GM12878 (cell line): ENCODE results near the gene MRPL12. TPM values are rescaled to one million over a fixed set of nuclear protein-coding genes. Genes with fewer than 3 reads are reported as not detected.
"Not testable (repeated sequence)": the region's sequence is repeated elsewhere in the genome, so short reads cannot be mapped to it uniquely, and the experiment has no call there.

Source experiments
- ATAC-seq: fragments of 200-7000 bp; cut with Tn5 transposase; 3 replicates; pipeline ENCODE4 v1.9.1; 2020; ENCODE audit warnings: mild to moderate bottlenecking, moderate library complexity
- BruUV-seq: library from RNA; stranded (reverse); fragments of 400-500 nt; replicated peaks from 2 replicates; lab custom pipeline; 2021; lab: Mats Ljungman, UMichigan
- CTCF ChIA-PET: fragments of 300-600 bp; sonication (Branson Sonifier 250); formaldehyde crosslinking; extraction: SDS; loops from one replicate; lab custom pipeline; 2021; ENCODE audit warnings: inconsistent platforms; lab: Yijun Ruan, JAX
- POLR2A ChIA-PET: fragments of 350-600 bp; formaldehyde crosslinking; extraction: SDS; loops from one replicate; lab custom pipeline; 2021; ENCODE audit warnings: inconsistent platforms; lab: Charles Lee
- RAD21 ChIA-PET: fragments of 300-600 bp; sonication (Branson Sonifier 250); formaldehyde crosslinking; loops from one replicate; lab custom pipeline; 2023; ENCODE audit warnings: antibody characterized with exemption; ENCODE audit not compliant: unreplicated experiment; lab: Charles Lee
- SMC1A ChIA-PET: fragments of 300-600 bp; sonication (Branson Sonifier 250); formaldehyde crosslinking; loops from one replicate; lab custom pipeline; 2023; ENCODE audit not compliant: unreplicated experiment, uncharacterized antibody; lab: Charles Lee
- DNase-seq: peaks from one replicate; pipeline ENCODE4 v3.0.0-alpha.2; 2011; ENCODE audit warnings: low read depth, low spot score
- FAIRE-seq: peaks from 3 replicates; lab custom pipeline; 2011; peaks lifted over from hg19 to GRCh38; lab: Jason Lieb, UNC
- H2AFZ ChIP-seq: 2 replicates; pipeline ENCODE4 v1.6.0; 2011; ENCODE audit warnings: low read depth, low read length, control low read depth; ENCODE audit not compliant: control insufficient read depth
- H3K27ac ChIP-seq: 2 replicates; pipeline ENCODE4 v1.5.1; 2011; ENCODE audit warnings: control low read depth; ENCODE audit not compliant: control insufficient read depth, insufficient read depth
- H3K27me3 ChIP-seq, 2 experiments: replicated peaks in 1 of 2; 2 replicates each; pipeline versions ENCODE4 v1.6.0 to v1.6.1; 2011; ENCODE audit warnings: low read length in 1 of 2; ENCODE audit not compliant: control insufficient read depth in 2 of 2, insufficient read depth in 2 of 2
- H3K36me3 ChIP-seq, 2 experiments: 2 replicates each; pipeline ENCODE4 v1.5.1; 2011; ENCODE audit warnings: low read length in 1 of 2; ENCODE audit not compliant: control insufficient read depth in 2 of 2, insufficient read depth in 2 of 2
- H3K4me1 ChIP-seq: 2 replicates; pipeline ENCODE4 v1.6.1; 2011; ENCODE audit warnings: mild to moderate bottlenecking, low read length, moderate library complexity, mixed read lengths; ENCODE audit not compliant: control insufficient read depth, insufficient read depth
- H3K4me2 ChIP-seq: 2 replicates; pipeline ENCODE4 v1.6.0; 2011; ENCODE audit warnings: control low read depth; ENCODE audit not compliant: control insufficient read depth, insufficient read depth
- H3K4me3 ChIP-seq: fragments of 200-600 bp; sonication (generic); 2 replicates; pipeline ENCODE4 v1.5.1; 2016
- H3K79me2 ChIP-seq: 2 replicates; pipeline ENCODE4 v1.6.0; 2011; ENCODE audit warnings: low read length; ENCODE audit not compliant: control insufficient read depth, insufficient read depth
- H3K9ac ChIP-seq: 2 replicates; pipeline ENCODE4 v1.8.0; 2011; ENCODE audit warnings: low read length, control low read depth, mixed read lengths; ENCODE audit not compliant: control insufficient read depth, insufficient read depth
- H3K9me3 ChIP-seq: replicated peaks from 3 replicates; pipeline ENCODE4 v1.5.1; 2011; ENCODE audit warnings: mild to moderate bottlenecking, low read length; ENCODE audit not compliant: control insufficient read depth, insufficient read depth
- H4K20me1 ChIP-seq: 2 replicates; pipeline ENCODE4 v1.6.0; 2011; ENCODE audit not compliant: control insufficient read depth, insufficient read depth
- MYB ChIP-seq: fragments of 150-350 bp; IDR thresholded peaks from 2 replicates; pipeline ENCODE4 v1.6.1; 2014; ENCODE audit warnings: mild to moderate bottlenecking, low read depth, low read length, borderline replicate concordance
- MYC ChIP-seq: IDR thresholded peaks from 2 replicates; pipeline ENCODE4 v1.6.1; 2011; ENCODE audit warnings: mild to moderate bottlenecking, low read length, moderate library complexity, inconsistent platforms; ENCODE audit not compliant: insufficient read depth, insufficient replicate concordance, insufficient read length, severe bottlenecking
- SMAD1 ChIP-seq: fragments of 450-650 bp; IDR thresholded peaks from 2 replicates; pipeline ENCODE4 v1.6.1; 2018; ENCODE audit warnings: mild to moderate bottlenecking, low read depth; ENCODE audit not compliant: partially characterized antibody
- SUPT20H ChIP-seq: IDR thresholded peaks from 2 replicates; pipeline ENCODE4 v1.6.1; 2011; ENCODE audit warnings: low read depth, mild to moderate bottlenecking, low read length, moderate library complexity, borderline replicate concordance; ENCODE audit not compliant: control insufficient read depth
- TCF7 ChIP-seq: IDR thresholded peaks from 2 replicates; pipeline ENCODE4 v1.6.1; 2014; ENCODE audit warnings: antibody characterized with exemption, borderline replicate concordance
- WGBS: methylation state at CpG from one replicate; pipeline ENCODE4 v1.1.6; 2016; ENCODE audit warnings: low lambda C conversion rate; ENCODE audit not compliant: insufficient replicate concordance, insufficient coverage; ENCODE audit errors: missing lambda C conversion rate; 5-methylcytosine and 5-hydroxymethylcytosine counted together
- in situ Hi-C: fragments of 300-500 bp; cut with MboI; formaldehyde crosslinking; loops from 9 replicates; pipeline ENCODE4 v1.14.3; 2018; ENCODE audit warnings: mixed read lengths
- intact Hi-C: fragments of 100-400 bp; cut with micrococcal nuclease; formaldehyde crosslinking; loops from one replicate; pipeline ENCODE4 v1.14.2; 2022; ENCODE audit not compliant: unreplicated experiment
- polyA plus RNA-seq, 11 experiments: library from polyadenylated mRNA; depleted of rRNA in 4 of 11; unstranded in 6 of 11; stranded (reverse) in 5 of 11; fragments of >200 nt; fragmentation: Nextera tagmentation in 4 of 11; fragmentation: Illumina TruSeq in 1 of 11; extraction: Ambion mirVana in 4 of 11; extraction: Trizol in 1 of 11; gene quantifications; 1 replicate in 1 of 11; 2 replicates in 10 of 11; pipeline versions ENCODE4 v1.2.1 to v1.2.3, GENCODE V29; 2011 to 2016; ENCODE audit warnings: inconsistent platforms in 2 of 11, missing spikeins in 2 of 11, low read depth in 1 of 11
- total RNA-seq, 4 experiments: library from RNA; depleted of rRNA in 3 of 4; stranded (reverse); fragments of >200 nt in 3 of 4; fragmentation: Illumina TruSeq in 1 of 4; extraction: Trizol in 1 of 4; gene quantifications; 2 replicates each; pipeline versions ENCODE4 v1.2.1 to v1.2.3, GENCODE V29; 2013 to 2021
- TF ChIP-seq, protein P1 (sequence below): fragments of 450-650 bp; conservative IDR thresholded peaks from 2 replicates; pipeline ENCODE4 v1.6.1; 2017; ENCODE audit warnings: mild to moderate bottlenecking, moderate library complexity
- TF ChIP-seq, protein P2 (sequence below): IDR thresholded peaks from 2 replicates; pipeline ENCODE4 v1.6.1; 2012; ENCODE audit warnings: improper control_type of control experiment, low read depth, low read length; ENCODE audit not compliant: insufficient replicate concordance

The MRPL12 gene
- total and polyA plus RNA-seq, 10 of the 15 experiments (the other 5 are each of a cell fraction or from before 2014, with no cell fraction given): 1.3 to 269 (median 117) TPM

DNA sequence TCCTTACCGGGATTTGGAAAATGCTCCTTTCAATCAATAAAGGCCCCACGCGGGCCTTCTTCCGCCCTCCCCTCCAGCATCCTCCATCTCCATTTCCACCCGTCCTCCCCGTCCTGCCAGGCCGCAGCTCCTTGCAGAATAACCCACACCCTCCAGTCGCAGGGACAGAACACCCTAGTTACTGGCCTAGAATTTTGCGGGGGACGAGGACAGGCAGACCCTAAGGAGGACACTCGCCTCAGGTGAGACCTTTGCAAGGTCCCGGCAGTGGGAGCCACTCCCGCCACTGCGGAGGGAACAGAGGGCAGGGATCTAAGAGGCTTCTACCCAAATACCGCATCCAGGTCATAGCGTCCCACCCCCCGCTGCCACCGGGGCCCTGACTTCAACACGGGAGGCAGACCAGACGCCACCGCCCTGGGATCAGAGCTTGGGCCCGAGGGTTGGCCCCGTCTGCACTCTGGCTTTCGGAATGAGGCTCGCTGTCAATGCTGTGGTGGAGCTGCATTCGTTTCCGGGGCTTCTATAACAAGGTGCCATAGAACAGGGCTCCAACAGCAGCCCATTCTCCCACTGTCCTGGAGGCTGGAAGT is 35.7 kb downstream of the MRPL12 start:
- no TSS peak for BruUV-seq
- no peaks in the 10 kb centered on the region for H4K20me1 ChIP-seq
- no peak for FAIRE-seq
- intact Hi-C loops: no loop called here
- POLR2A ChIA-PET: interaction anchor here (0.9 kb wide), 1 partner anchor 14 kb away, joined by 6 read pairs; no protein-coding TSS in a partner anchor
- H3K36me3 ChIP-seq: no peaks in the 10 kb centered on the region
- in situ Hi-C loops: no loop called here
- H3K4me2 ChIP-seq: no peak overlapping the region
- no peaks in the 10 kb centered on the region for H3K9me3 ChIP-seq
- no peaks in the 10 kb centered on the region for H3K79me2 ChIP-seq
- no peak for ATAC-seq
- no peak overlapping the region for H3K27ac ChIP-seq
- no peak for TF ChIP-seq MYB
- TF ChIP-seq TCF7: no peak
- TF ChIP-seq, protein P1, sequence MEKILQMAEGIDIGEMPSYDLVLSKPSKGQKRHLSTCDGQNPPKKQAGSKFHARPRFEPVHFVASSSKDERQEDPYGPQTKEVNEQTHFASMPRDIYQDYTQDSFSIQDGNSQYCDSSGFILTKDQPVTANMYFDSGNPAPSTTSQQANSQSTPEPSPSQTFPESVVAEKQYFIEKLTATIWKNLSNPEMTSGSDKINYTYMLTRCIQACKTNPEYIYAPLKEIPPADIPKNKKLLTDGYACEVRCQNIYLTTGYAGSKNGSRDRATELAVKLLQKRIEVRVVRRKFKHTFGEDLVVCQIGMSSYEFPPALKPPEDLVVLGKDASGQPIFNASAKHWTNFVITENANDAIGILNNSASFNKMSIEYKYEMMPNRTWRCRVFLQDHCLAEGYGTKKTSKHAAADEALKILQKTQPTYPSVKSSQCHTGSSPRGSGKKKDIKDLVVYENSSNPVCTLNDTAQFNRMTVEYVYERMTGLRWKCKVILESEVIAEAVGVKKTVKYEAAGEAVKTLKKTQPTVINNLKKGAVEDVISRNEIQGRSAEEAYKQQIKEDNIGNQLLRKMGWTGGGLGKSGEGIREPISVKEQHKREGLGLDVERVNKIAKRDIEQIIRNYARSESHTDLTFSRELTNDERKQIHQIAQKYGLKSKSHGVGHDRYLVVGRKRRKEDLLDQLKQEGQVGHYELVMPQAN: no peak
- TF ChIP-seq SUPT20H: no peak
- TF ChIP-seq MYC: no peak
- no peak for TF ChIP-seq SMAD1
- TF ChIP-seq, protein P2, sequence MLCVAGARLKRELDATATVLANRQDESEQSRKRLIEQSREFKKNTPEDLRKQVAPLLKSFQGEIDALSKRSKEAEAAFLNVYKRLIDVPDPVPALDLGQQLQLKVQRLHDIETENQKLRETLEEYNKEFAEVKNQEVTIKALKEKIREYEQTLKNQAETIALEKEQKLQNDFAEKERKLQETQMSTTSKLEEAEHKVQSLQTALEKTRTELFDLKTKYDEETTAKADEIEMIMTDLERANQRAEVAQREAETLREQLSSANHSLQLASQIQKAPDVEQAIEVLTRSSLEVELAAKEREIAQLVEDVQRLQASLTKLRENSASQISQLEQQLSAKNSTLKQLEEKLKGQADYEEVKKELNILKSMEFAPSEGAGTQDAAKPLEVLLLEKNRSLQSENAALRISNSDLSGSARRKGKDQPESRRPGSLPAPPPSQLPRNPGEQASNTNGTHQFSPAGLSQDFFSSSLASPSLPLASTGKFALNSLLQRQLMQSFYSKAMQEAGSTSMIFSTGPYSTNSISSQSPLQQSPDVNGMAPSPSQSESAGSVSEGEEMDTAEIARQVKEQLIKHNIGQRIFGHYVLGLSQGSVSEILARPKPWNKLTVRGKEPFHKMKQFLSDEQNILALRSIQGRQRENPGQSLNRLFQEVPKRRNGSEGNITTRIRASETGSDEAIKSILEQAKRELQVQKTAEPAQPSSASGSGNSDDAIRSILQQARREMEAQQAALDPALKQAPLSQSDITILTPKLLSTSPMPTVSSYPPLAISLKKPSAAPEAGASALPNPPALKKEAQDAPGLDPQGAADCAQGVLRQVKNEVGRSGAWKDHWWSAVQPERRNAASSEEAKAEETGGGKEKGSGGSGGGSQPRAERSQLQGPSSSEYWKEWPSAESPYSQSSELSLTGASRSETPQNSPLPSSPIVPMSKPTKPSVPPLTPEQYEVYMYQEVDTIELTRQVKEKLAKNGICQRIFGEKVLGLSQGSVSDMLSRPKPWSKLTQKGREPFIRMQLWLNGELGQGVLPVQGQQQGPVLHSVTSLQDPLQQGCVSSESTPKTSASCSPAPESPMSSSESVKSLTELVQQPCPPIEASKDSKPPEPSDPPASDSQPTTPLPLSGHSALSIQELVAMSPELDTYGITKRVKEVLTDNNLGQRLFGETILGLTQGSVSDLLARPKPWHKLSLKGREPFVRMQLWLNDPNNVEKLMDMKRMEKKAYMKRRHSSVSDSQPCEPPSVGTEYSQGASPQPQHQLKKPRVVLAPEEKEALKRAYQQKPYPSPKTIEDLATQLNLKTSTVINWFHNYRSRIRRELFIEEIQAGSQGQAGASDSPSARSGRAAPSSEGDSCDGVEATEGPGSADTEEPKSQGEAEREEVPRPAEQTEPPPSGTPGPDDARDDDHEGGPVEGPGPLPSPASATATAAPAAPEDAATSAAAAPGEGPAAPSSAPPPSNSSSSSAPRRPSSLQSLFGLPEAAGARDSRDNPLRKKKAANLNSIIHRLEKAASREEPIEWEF: no peak
- CTCF ChIA-PET: interaction anchor here (1.2 kb wide), 1 partner anchor 83 kb away, joined by 3 read pairs; no protein-coding TSS in a partner anchor
- H2AFZ ChIP-seq: no peak overlapping the region
- SMC1A ChIA-PET: no interaction called here
- WGBS: 74% methylated on average over 25 of the region's 27 CpGs
- RAD21 ChIA-PET: no interaction called here
- no peak overlapping the region for H3K4me3 ChIP-seq
- peaks cover 4% of the 10 kb centered on the region; the same call in 1 of the 2 replicates for H3K4me1 ChIP-seq
- no peak overlapping the region for H3K9ac ChIP-seq
- DNase-seq: no peak
- no peaks in the 10 kb centered on the region; a peak in 1 of 4 replicates for H3K27me3 ChIP-seq

DNA sequence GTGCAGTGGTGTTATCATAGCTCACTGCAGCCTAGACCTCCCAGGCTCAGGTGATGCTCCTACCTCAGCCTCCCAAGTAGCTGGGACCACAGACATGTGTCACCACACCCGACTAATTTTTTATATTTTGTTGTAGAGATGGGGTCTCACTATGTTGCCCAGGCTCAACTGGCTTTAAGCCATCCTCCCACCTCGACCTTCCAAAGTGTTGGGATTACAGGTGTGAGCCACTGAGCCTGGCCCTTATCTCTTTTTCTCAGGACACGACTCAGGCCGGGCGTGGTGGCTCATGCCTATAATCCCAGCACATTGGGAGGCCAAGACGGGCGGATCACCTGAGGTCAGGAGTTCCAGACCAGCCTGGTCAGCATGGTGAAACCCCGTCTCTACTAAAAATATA is 36.4 kb downstream of the MRPL12 start:
- intact Hi-C loops, H3K79me2 ChIP-seq, H3K4me3 ChIP-seq, H3K9ac ChIP-seq, H3K36me3 ChIP-seq, H3K4me2 ChIP-seq, in situ Hi-C loops, H3K9me3 ChIP-seq, ATAC-seq, H2AFZ ChIP-seq, DNase-seq, H3K27ac ChIP-seq, POLR2A ChIA-PET, SMC1A ChIA-PET, FAIRE-seq, H4K20me1 ChIP-seq, H3K27me3 ChIP-seq, H3K4me1 ChIP-seq, RAD21 ChIA-PET, CTCF ChIA-PET, BruUV-seq: not testable (repeated sequence)
- 74% methylated on average over 7 of the region's 8 CpGs for WGBS
